ENCODE measurements around the gene LDLRAD4. TPM values are rescaled to one million over a fixed set of nuclear protein-coding genes. Genes with fewer than 3 reads are reported as not detected.
A peak's percentile ranks its signal among the peaks of the same experiment; 100 is the strongest.

LDLRAD4 gene
- total RNA-seq, 1 experiment from 2014 or later, result not detected

- BruUV-seq (replicated peaks), result no TSS peak
- no peak overlapping the region for H3K27ac ChIP-seq (ENCODE audit: low read length)
- H3K36me3 ChIP-seq (ENCODE audit: low read depth, low read length), result no peaks in the 10 kb centered on the region
- no peak overlapping the region for H3K4me3 ChIP-seq (ENCODE audit: low read length)
- no peaks in the 10 kb centered on the region for H3K9me2 ChIP-seq (replicated peaks; ENCODE audit: low read length)
- DNase-seq, result no peak
- no peak overlapping the region for H3K4me2 ChIP-seq (ENCODE audit: low read length)
- no peaks in the 10 kb centered on the region for H3F3A ChIP-seq (ENCODE audit: low read length, unreplicated experiment)
- CTCF ChIA-PET, result no interaction called here
- TF ChIP-seq CTCF (conservative IDR thresholded peaks at IDR 0.05; ENCODE audit: low read depth, low read length) (no peak), EZH2phosphoT487 (IDR thresholded peaks at IDR 0.05; ENCODE audit: borderline replicate concordance, low read length) (no peak), EZH2 (IDR thresholded peaks at IDR 0.05; ENCODE audit: low read length, unreplicated experiment) (no peak)
- H2AFZ ChIP-seq (ENCODE audit: low read length), result no peak overlapping the region
- ATAC-seq, result no peak
- no peaks in the 10 kb centered on the region for H3K9me3 ChIP-seq (ENCODE audit: low read length)
- H3K79me2 ChIP-seq (ENCODE audit: low read length), result no peaks in the 10 kb centered on the region
- intact Hi-C loops (cut with micrococcal nuclease), result no loop called here
- POLR2A ChIA-PET (ENCODE audit: unreplicated experiment), result no interaction called here
- H3K9ac ChIP-seq (ENCODE audit: low read length), result no peak overlapping the region
- no peaks in the 10 kb centered on the region for H4K20me1 ChIP-seq (ENCODE audit: low read length)
- peaks cover 58% of the 10 kb centered on the region for H3K27me3 ChIP-seq (ENCODE audit: low read length)
- H3K4me1 ChIP-seq (ENCODE audit: insufficient read depth, low read length), result peaks cover 10% of the 10 kb centered on the region
These were observed 155.5 kb downstream of the LDLRAD4 start for GRCh38 chr18:13374096-13374467.

GRCh38 chr18:13374468-13375301 lies 156.1 kb downstream of the LDLRAD4 start:
- no peak for DNase-seq
- Histone ChIP-seq H3K27ac (ENCODE audit: low read length) (no peak overlapping the region), H2AFZ (ENCODE audit: low read length) (no peak overlapping the region), H4K20me1 (ENCODE audit: low read length) (no peaks in the 10 kb centered on the region), H3K27me3 (ENCODE audit: low read length) (peaks cover 57% of the 10 kb centered on the region), H3F3A (ENCODE audit: low read length, unreplicated experiment) (no peaks in the 10 kb centered on the region), H3K9me3 (ENCODE audit: low read length) (no peaks in the 10 kb centered on the region), H3K9ac (ENCODE audit: low read length) (no peak overlapping the region), H3K9me2 (replicated peaks; ENCODE audit: low read length) (no peaks in the 10 kb centered on the region), H3K36me3 (ENCODE audit: low read depth, low read length) (no peaks in the 10 kb centered on the region), H3K4me1 (ENCODE audit: insufficient read depth, low read length) (peaks cover 10% of the 10 kb centered on the region), H3K4me2 (ENCODE audit: low read length) (no peak overlapping the region), H3K4me3 (ENCODE audit: low read length) (no peak overlapping the region), H3K79me2 (ENCODE audit: low read length) (no peaks in the 10 kb centered on the region)
- CTCF ChIA-PET, result no interaction called here
- POLR2A ChIA-PET (ENCODE audit: unreplicated experiment), result no interaction called here
- no TSS peak for BruUV-seq (replicated peaks)
- intact Hi-C loops (cut with micrococcal nuclease), result no loop called here
- TF ChIP-seq EZH2 (IDR thresholded peaks at IDR 0.05; ENCODE audit: low read length, unreplicated experiment), result no peak
- no peak for TF ChIP-seq CTCF (conservative IDR thresholded peaks at IDR 0.05; ENCODE audit: low read depth, low read length)
- TF ChIP-seq EZH2phosphoT487 (IDR thresholded peaks at IDR 0.05; ENCODE audit: borderline replicate concordance, low read length), result no peak
- ATAC-seq, result peak; percentile 16
